ENCODE data around the gene PLXNA4. TPM values are rescaled to one million over a fixed set of nuclear protein-coding genes. Genes with fewer than 3 reads are reported as not detected.

PLXNA4 gene
- total and polyA plus RNA-seq, 2 experiments from 2014 or later = 0.32 TPM; not detected in 1

GRCh38 chr7:132255898-132256297 lies 320.4 kb downstream of the PLXNA4 start:
- Histone ChIP-seq H3K9me3 (ENCODE audit: low read depth) (no peaks in the 10 kb centered on the region), H3F3A (ENCODE audit: insufficient read depth) (no peaks in the 10 kb centered on the region), H3K36me3 (ENCODE audit: low read depth) (no peaks in the 10 kb centered on the region), H4K20me1 (ENCODE audit: insufficient read depth) (no peaks in the 10 kb centered on the region), H3K79me2 (ENCODE audit: insufficient read depth) (no peaks in the 10 kb centered on the region), H3K4me2 (ENCODE audit: unreplicated experiment) (no peak overlapping the region), H3K4me3 (no peak overlapping the region), H2AFZ (no peak overlapping the region), H3K4me1 (ENCODE audit: insufficient read depth) (no peaks in the 10 kb centered on the region), H3K27ac (no peak overlapping the region), H3K27me3 (replicated peaks; ENCODE audit: insufficient read depth) (no peaks in the 10 kb centered on the region), H3K9me2 (ENCODE audit: insufficient read depth) (no peaks in the 10 kb centered on the region), H3K9ac (no peak overlapping the region)
- in situ Hi-C loops (cut with MboI) = loop anchor here (25.0 kb wide), 1 partner anchor 569 kb away; no protein-coding TSS in a partner anchor
- TF ChIP-seq EZH2 (IDR thresholded peaks at IDR 0.05; ENCODE audit: insufficient read depth, poor library complexity, severe bottlenecking) (no peak), EZH2phosphoT487 (IDR thresholded peaks at IDR 0.05; ENCODE audit: insufficient read depth, low read depth) (no peak)
- 42 to 50% methylated on average over 6 of the region's 6 CpGs for WGBS, 2 experiments (ENCODE audit: low coverage in 1 of 2, low lambda C conversion rate in 2 of 2, missing lambda C conversion rate in 2 of 2)
- DNase-seq = no peak

GRCh38 chr7:132255115-132255797 lies 321.0 kb downstream of the PLXNA4 start:
- H3F3A ChIP-seq (ENCODE audit: insufficient read depth) = no peaks in the 10 kb centered on the region
- H3K79me2 ChIP-seq (ENCODE audit: insufficient read depth) = no peaks in the 10 kb centered on the region
- no peak overlapping the region for H3K4me2 ChIP-seq (ENCODE audit: unreplicated experiment)
- in situ Hi-C loops (cut with MboI) = loop anchor here (25.0 kb wide), 1 partner anchor 568 kb away; no protein-coding TSS in a partner anchor
- no peaks in the 10 kb centered on the region for H3K4me1 ChIP-seq (ENCODE audit: insufficient read depth)
- no peak overlapping the region for H3K4me3 ChIP-seq
- TF ChIP-seq EZH2 (IDR thresholded peaks at IDR 0.05; ENCODE audit: insufficient read depth, poor library complexity, severe bottlenecking) = no peak
- no peak for TF ChIP-seq EZH2phosphoT487 (IDR thresholded peaks at IDR 0.05; ENCODE audit: insufficient read depth, low read depth)
- no peaks in the 10 kb centered on the region for H3K36me3 ChIP-seq (ENCODE audit: low read depth)
- H3K27me3 ChIP-seq (replicated peaks; ENCODE audit: insufficient read depth) = peaks cover 2% of the 10 kb centered on the region; the same call in 1 of the 2 replicates
- WGBS, 2 experiments (ENCODE audit: low coverage in 1 of 2, low lambda C conversion rate in 2 of 2, missing lambda C conversion rate in 2 of 2) = 44 to 45% methylated on average over 3 of the region's 3 CpGs
- no peaks in the 10 kb centered on the region for H4K20me1 ChIP-seq (ENCODE audit: insufficient read depth)
- H2AFZ ChIP-seq = no peak overlapping the region
- H3K9me2 ChIP-seq (ENCODE audit: insufficient read depth) = no peaks in the 10 kb centered on the region
- no peak overlapping the region for H3K27ac ChIP-seq
- H3K9ac ChIP-seq = no peak overlapping the region
- H3K9me3 ChIP-seq (ENCODE audit: low read depth) = no peaks in the 10 kb centered on the region
- no peak for DNase-seq

GRCh38 chr7:132254455-132254854 lies 321.8 kb downstream of the PLXNA4 start:
- 67 to 73% methylated on average over 12 of the region's 12 CpGs for WGBS, 2 experiments (ENCODE audit: low coverage in 1 of 2, low lambda C conversion rate in 2 of 2, missing lambda C conversion rate in 2 of 2)
- in situ Hi-C loops (cut with MboI) = loop anchor here (25.0 kb wide), 1 partner anchor 567 kb away; no protein-coding TSS in a partner anchor

GRCh38 chr7:132252793-132253100 lies 323.5 kb downstream of the PLXNA4 start:
- H3K9me3 ChIP-seq (ENCODE audit: low read depth) = no peaks in the 10 kb centered on the region
- TF ChIP-seq EZH2phosphoT487 (IDR thresholded peaks at IDR 0.05; ENCODE audit: insufficient read depth, low read depth) (no peak), EZH2 (IDR thresholded peaks at IDR 0.05; ENCODE audit: insufficient read depth, poor library complexity, severe bottlenecking) (no peak)
- H3K4me3 ChIP-seq = no peak overlapping the region
- no peaks in the 10 kb centered on the region for H4K20me1 ChIP-seq (ENCODE audit: insufficient read depth)
- no peak overlapping the region for H3K27ac ChIP-seq
- no peaks in the 10 kb centered on the region for H3K79me2 ChIP-seq (ENCODE audit: insufficient read depth)
- H3K9ac ChIP-seq = no peak overlapping the region
- peaks cover 18% of the 10 kb centered on the region for H3K27me3 ChIP-seq (replicated peaks; ENCODE audit: insufficient read depth)
- no peak overlapping the region for H3K4me2 ChIP-seq (ENCODE audit: unreplicated experiment)
- in situ Hi-C loops (cut with MboI) = loop anchor here (25.0 kb wide), 1 partner anchor 565 kb away; no protein-coding TSS in a partner anchor
- H2AFZ ChIP-seq = no peak overlapping the region
- DNase-seq = no peak
- no peaks in the 10 kb centered on the region for H3K36me3 ChIP-seq (ENCODE audit: low read depth)
- 16 to 24% methylated on average over 2 of the region's 2 CpGs for WGBS, 2 experiments (ENCODE audit: low coverage in 1 of 2, low lambda C conversion rate in 2 of 2, missing lambda C conversion rate in 2 of 2)
- H3K9me2 ChIP-seq (ENCODE audit: insufficient read depth) = no peaks in the 10 kb centered on the region
- H3K4me1 ChIP-seq (ENCODE audit: insufficient read depth) = no peaks in the 10 kb centered on the region
- no peaks in the 10 kb centered on the region for H3F3A ChIP-seq (ENCODE audit: insufficient read depth)

More at GRCh38 chr7:132254455-132254854, 321.8 kb downstream of the PLXNA4 start:
- no peaks in the 10 kb centered on the region for H3K9me3 ChIP-seq (ENCODE audit: low read depth)
- no peak overlapping the region for H3K4me2 ChIP-seq (ENCODE audit: unreplicated experiment)
- peaks cover 7% of the 10 kb centered on the region; the same call in 1 of the 2 replicates for H3K27me3 ChIP-seq (replicated peaks; ENCODE audit: insufficient read depth)
- no peak for DNase-seq
- H3K4me3 ChIP-seq = no peak overlapping the region
- no peaks in the 10 kb centered on the region for H3K9me2 ChIP-seq (ENCODE audit: insufficient read depth)
- no peak overlapping the region for H2AFZ ChIP-seq
- no peaks in the 10 kb centered on the region for H3F3A ChIP-seq (ENCODE audit: insufficient read depth)
- no peak overlapping the region for H3K9ac ChIP-seq
- TF ChIP-seq EZH2phosphoT487 (IDR thresholded peaks at IDR 0.05; ENCODE audit: insufficient read depth, low read depth) (no peak), EZH2 (IDR thresholded peaks at IDR 0.05; ENCODE audit: insufficient read depth, poor library complexity, severe bottlenecking) (no peak)
- H3K79me2 ChIP-seq (ENCODE audit: insufficient read depth) = no peaks in the 10 kb centered on the region
- H3K4me1 ChIP-seq (ENCODE audit: insufficient read depth) = no peaks in the 10 kb centered on the region
- H3K27ac ChIP-seq = no peak overlapping the region
- no peaks in the 10 kb centered on the region for H3K36me3 ChIP-seq (ENCODE audit: low read depth)
- no peaks in the 10 kb centered on the region for H4K20me1 ChIP-seq (ENCODE audit: insufficient read depth)

Data from GM23248 (cell line).